GM18502 (cell line): ENCODE data around the gene RYR1.
"Not testable (repeated sequence)": the region's sequence is repeated elsewhere in the genome, so short reads cannot be mapped to it uniquely, and the experiment has no call there.

ENCODE experiments used
- ATAC-seq: cut with Tn5 transposase; IDR thresholded peaks from one replicate; pipeline ENCODE4 v1.9.1; 2021; ENCODE audit warnings: mild to moderate bottlenecking; ENCODE audit not compliant: unreplicated experiment, poor library complexity

Gene RYR1

DNA sequence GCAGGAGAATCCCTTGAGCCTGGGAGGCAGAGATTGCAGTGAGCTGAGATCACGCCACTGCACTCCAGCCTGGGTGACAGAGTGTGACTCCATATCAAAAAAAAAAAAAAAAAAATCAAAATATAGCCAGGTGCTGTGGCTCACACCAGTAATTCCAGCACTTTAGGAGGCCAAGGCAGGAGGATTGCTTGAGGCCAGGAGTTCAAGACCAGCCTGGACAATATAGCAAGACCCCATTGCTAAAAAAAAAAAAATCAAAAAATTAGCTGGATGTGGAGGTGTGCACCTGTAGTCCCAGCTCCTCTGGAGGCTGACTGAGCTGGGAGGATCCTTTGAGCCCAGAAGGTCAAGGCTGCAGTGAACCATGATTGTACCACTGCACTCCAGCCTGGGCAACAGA lies 119.7 kb downstream of the RYR1 start:
- ATAC-seq, result not testable (repeated sequence)

DNA sequence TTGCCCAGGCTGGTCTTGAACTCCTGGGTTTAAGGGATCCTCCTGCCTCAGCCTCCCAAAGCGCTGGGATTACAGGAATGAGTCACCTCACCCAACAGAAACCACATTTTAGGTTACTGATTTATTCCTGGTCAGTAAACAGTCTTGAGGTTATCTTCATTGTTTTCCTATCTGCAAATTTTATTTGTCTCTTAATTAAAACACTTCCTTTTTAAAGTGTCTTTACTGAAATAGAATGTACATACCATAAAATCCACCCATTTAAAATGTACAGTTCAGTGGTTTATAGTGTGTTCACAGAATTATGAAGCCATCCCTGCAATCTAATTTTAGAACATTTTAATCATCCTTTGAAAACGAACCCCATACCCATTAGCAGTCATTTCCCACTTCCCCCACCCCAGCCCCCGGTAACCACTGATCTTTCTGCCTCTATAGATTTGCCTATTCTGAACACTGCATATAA lies 121.2 kb downstream of the RYR1 start:
- no peak for ATAC-seq

DNA sequence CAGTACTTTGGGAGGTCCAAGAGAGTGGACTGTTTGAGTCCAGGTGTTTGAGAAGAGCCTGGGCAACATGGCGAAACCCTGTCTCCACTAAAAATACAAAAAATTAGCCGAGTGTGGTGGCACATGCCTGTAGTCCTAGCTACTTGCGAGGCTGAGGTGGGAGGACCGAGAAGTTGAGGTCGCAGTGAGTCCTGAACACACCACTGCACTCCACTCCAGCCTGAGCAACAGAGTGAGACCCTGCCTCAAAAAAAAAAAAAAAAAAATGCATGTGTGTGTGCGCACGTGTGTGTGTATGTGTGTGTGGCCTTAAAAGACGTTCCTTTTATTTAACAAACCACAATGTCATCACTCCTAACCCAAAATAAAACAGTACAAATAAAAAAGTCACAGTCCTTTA lies 121.7 kb downstream of the RYR1 start:
- no peak for ATAC-seq

- ATAC-seq, result no peak
Observed at GRCh38 chr19:38556521-38557174, 123.2 kb downstream of the RYR1 start.

DNA sequence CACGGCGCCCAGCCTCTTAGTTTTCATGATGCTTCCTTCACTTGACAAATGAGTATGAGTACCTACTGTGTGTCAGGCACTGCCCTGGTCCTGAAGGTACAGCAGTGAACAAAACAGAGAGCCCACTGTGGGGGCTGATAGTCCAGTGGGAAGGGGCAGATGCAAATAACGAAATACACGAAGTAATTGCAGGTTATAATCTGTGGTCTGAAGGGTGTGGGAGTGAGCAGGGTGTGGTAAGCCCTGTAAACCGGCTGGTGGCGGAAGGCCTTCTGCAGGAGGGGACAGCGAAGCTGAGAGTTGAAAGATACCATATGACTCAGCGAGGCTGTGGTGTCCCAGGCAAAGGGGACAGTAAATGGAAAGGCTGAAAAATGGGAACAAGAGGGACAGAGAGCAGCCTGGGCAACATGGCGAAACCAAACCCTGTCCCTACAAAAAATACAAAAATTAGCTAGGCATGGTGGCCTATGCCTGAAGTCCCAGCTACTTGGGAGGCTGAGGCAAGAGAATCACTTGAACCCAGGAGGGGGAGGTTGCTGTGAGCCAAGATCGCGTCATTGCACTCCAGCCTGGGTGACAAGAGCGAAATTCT lies 123.8 kb downstream of the RYR1 start:
- peak; percentile 50 for ATAC-seq

DNA sequence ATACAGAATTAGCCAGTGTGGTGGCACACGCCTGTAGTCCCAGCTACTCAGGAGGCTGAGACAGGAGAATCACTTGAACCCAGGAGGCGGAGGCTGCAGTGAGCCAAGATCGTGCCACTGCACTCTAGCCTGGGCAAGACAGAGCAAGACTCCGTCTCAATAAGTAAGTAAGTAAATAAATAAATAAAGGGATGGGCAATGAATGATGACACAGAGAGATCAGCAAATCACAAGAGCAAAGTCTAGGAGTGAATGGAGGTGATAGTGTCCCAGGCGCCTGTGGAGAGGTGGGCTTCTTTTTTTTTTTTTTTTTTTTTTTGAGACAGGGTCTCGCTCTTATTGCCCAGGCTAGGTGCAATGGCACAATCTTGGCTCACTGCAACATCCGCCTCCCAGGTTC lies 125.4 kb downstream of the RYR1 start:
- not testable (repeated sequence) for ATAC-seq

- ATAC-seq, result peak; percentile 77
Observed at GRCh38 chr19:38559428-38560401, 126.2 kb downstream of the RYR1 start.

GRCh38 chr19:38561053-38561606 lies 127.6 kb downstream of the RYR1 start:
- ATAC-seq, result no peak

DNA sequence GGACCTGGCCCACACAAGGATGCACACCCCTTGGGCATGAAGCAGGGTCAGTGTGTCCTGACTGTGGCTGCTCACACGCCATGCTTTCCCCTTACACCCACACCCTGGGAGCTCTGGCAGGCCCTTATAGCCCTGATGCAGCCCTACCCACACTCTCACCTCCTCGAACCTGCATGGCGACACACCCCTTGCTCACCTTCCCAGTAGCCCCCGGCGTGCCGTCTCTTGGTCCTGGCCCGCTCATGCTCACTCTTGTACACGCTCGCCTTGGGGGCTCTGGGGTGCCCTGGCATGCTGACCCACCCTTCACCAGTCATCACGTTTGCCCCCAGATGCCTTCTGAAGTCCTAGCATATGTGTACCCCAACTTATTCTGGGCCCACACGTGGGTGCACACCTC lies 128.2 kb downstream of the RYR1 start:
- ATAC-seq, result no peak

GRCh38 chr19:38562096-38562495 lies 128.6 kb downstream of the RYR1 start:
- no peak for ATAC-seq

- ATAC-seq, result no peak
Observed at GRCh38 chr19:38563475-38563874, 130.0 kb downstream of the RYR1 start.

DNA sequence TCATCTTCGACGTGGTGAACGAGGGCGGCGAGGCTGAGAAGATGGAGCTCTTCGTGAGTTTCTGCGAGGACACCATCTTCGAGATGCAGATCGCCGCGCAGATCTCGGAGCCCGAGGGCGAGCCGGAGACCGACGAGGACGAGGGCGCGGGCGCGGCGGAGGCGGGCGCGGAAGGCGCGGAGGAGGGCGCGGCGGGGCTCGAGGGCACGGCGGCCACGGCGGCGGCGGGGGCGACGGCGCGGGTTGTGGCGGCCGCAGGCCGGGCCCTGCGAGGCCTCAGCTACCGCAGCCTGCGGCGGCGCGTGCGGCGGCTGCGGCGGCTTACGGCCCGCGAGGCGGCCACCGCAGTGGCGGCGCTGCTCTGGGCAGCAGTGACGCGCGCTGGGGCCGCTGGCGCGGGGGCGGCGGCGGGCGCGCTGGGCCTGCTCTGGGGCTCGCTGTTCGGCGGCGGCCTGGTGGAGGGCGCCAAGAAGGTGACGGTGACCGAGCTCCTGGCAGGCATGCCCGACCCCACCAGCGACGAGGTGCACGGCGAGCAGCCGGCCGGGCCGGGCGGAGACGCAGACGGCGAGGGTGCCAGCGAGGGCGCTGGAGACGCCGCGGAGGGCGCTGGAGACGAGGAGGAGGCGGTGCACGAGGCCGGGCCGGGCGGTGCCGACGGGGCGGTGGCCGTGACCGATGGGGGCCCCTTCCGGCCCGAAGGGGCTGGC lies 131.6 kb downstream of the RYR1 start:
- no peak for ATAC-seq

- ATAC-seq, result no peak
Observed at GRCh38 chr19:38565691-38566105, 132.2 kb downstream of the RYR1 start.

DNA sequence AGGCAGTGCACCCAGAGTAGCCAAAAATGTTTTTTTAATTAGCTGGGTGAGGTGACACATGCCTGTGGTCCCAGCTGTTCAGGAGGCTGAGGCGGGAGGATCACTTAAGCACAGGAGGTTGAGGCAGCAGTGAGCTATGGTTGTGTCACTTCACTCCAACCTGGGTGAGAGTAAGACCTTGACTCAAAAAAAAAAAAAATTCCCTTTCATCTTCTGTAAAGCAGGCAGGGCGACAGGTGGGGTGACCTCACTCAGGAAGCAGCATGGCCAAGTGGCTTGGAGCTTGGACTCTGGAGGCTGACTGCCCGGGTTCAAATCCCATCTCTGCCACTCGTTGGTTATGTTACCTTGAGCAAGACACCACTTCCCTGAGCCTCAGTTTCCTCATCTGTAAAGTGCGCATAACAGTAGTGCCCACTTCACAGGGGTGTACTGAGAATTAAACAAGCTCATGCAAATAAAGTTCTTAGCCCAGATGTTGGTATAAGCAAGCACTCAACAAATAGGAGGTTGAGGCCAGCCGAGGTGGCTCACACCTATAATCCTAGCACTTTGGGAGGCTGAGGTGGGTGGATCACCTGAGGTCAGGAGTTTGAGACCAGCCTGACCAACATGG lies 136.0 kb downstream of the RYR1 start:
- no peak for ATAC-seq

DNA sequence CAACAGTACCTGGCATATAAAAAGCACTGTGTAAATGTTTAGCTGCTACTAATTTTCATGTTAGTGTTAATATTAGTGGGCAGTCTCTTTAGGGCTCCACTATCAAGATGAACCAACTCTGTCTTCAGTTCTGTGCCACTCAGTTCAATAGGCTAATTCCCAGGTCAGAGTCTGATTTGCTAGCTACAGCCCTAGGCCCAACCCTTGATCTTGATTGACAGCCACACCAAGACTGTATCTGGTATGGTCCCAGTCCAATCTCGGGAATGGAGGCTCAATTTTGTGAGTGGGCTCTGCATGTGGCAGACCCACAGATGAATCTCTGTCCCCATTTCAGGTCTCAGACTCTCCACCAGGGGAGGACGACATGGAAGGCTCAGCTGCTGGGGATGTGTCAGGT lies 138.2 kb downstream of the RYR1 start:
- ATAC-seq, result no peak

DNA sequence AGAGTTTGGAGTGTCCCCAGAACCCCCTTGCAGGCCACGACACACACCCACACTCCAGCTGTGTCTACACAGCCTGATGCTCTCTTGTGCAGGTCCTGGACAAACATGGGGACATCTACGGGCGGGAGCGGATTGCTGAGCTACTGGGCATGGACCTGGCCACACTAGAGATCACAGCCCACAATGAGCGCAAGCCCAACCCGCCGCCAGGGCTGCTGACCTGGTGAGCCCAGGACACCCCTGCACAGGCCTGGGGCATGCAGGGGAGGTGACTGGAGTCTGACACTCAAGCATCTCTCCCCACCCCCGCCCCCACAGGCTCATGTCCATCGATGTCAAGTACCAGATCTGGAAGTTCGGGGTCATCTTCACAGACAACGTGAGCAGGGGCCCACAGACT lies 144.3 kb downstream of the RYR1 start:
- ATAC-seq, result no peak

- ATAC-seq, result not testable (repeated sequence)
Observed at GRCh38 chr19:38579304-38579703, 145.8 kb downstream of the RYR1 start.

GRCh38 chr19:38580080-38580479 lies 146.6 kb downstream of the RYR1 start:
- no peak for ATAC-seq

DNA sequence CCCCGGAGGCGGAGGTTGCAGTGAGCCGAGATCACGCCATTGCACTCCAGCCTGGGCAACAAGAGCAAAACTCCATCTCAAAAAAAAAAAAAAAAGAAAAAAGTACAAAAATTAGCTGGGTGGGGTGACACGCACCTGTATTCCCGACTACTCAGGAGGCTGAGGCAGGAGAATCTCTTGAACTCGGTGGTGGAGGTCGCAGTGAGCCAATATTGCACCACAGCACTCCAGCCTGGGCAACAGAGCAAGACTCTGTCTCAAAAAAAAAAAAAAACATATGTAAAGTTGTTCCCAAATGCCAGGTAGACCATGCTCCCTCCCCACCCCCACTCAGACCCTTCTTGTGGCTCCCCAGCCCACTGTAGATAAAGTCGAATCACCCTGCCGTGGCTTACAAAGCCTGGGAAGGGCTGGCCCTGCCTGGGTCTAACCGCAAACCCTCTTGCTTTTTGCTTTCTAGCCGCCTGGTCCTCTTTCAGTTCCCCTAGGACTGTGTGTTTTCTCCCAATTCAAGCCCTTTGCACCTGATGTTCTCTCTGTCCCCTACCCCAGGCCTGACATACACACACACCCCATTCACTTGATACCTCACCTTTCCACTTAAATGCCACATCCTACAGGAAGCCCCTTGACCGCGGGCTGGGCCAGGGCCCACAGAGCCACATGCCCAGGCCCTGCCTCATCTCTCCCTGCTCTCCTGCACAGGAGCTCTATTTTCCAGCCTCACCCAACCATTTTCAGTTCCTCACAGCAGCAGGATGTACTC lies 149.9 kb downstream of the RYR1 start:
- peak; percentile 72 for ATAC-seq
